HFF-Myc (cell line): ENCODE results near the gene ZNF579.
A peak's percentile ranks its signal among the peaks of the same experiment; 100 is the strongest.

Source experiments
- DNase-seq: peaks from one replicate; pipeline ENCODE4 v3.0.0-alpha.2; 2011; ENCODE audit warnings: low read depth; ENCODE audit errors: extremely low read depth
- H3K4me3 ChIP-seq: replicated peaks from 2 replicates; pipeline ENCODE4 v1.5.1; 2011; ENCODE audit warnings: low read depth, mild to moderate bottlenecking, control low read depth, low read length
- TF ChIP-seq, protein P1 (sequence below): IDR thresholded peaks from 2 replicates; pipeline ENCODE4 v1.5.1; 2012; ENCODE audit warnings: mild to moderate bottlenecking, low read depth, low read length, control low read depth; ENCODE audit errors: missing control alignments

Gene ZNF579

DNA sequence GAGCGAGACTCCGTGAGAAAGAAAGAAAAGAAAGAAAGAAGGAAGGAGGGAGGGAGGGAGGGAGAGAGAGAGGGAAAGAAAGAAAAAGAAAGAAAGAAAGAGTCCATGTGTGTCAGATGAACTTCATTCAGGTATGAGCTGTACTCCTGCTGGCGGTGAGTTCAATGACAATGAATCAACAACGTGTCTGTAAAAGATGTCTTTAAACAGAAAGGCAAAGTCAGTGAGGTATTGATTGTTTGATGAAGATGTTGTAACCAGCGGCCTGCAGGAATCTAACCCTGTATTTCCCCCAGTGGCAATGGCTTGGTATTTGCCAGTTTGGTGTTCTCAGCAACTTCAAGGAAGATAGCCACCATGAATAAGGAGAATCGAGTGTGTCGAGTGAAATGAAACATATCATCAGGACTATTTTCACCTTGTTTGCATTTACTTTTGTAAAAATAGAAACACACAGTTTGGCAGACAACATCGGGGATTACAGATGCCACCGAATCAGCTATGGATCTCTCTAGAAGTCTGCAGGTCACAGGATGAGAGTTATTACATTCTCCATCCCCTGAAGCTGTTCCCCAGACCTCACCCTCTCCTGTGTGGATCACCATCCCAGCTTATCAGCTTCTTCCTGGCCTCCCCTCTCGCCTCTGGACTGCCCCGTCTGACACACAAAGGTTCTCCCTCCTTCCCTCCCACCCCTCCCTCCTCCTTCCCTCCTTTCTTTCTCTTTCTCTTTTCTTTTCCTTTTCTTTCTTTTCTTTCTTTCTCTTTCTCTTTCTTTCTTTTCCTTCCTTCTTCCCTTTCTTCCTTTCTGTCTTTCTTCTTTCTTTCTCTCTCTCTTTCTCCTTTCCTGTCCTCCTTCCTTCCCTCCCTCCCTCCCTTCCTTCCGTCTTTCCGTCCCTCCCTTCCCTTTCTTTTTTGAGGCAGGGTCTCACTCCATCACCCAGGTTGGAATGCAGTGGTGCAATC, 27.1 kb downstream of the ZNF579 start:
- no peak for DNase-seq

DNA sequence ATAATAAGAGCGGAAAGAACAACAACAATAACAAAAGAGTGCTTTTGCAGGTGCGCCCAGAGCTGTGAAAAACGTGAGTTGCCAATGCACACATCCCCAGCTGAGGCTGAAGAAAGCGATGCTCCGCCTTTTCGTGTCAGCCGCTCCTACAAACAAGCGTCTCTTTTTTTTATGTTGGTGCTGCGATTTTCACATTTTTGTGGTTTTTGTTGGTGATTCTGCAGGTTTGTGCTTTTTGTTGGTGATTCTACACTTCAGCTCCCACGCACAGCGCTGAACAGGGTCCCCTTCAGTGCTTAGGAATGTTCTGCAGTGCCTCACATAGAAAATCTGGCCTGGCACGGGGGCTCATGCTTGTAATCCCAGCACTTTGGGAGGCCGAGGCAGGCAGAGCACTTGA, 28.0 kb downstream of the ZNF579 start:
- no peak for DNase-seq
- no peak overlapping the region for H3K4me3 ChIP-seq

More for the DNA sequence above, 27.1 kb downstream of the ZNF579 start:
- no peak overlapping the region for H3K4me3 ChIP-seq
- TF ChIP-seq, protein P1, sequence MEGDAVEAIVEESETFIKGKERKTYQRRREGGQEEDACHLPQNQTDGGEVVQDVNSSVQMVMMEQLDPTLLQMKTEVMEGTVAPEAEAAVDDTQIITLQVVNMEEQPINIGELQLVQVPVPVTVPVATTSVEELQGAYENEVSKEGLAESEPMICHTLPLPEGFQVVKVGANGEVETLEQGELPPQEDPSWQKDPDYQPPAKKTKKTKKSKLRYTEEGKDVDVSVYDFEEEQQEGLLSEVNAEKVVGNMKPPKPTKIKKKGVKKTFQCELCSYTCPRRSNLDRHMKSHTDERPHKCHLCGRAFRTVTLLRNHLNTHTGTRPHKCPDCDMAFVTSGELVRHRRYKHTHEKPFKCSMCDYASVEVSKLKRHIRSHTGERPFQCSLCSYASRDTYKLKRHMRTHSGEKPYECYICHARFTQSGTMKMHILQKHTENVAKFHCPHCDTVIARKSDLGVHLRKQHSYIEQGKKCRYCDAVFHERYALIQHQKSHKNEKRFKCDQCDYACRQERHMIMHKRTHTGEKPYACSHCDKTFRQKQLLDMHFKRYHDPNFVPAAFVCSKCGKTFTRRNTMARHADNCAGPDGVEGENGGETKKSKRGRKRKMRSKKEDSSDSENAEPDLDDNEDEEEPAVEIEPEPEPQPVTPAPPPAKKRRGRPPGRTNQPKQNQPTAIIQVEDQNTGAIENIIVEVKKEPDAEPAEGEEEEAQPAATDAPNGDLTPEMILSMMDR, result no peak

DNA sequence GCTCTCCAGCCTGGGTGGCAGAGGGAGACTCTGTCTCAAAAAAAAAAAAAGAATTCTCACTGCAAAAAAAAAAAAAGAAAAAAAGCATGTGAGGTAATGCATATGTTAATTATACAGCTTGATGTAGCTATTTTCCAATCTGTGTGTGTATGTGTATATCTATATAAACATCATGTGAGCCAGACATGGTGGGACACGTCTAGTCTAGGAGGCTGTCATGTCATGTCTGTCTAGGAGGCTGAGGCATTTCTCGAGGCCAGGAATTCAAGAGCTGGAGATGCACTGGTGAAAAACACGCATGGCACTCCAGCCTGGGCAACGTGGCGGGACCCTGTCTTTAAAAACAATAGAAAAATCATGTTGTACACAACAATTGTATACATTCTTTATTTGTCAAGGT, 28.4 kb downstream of the ZNF579 start:
- no peak for DNase-seq

More for the DNA sequence above, 28.0 kb downstream of the ZNF579 start:
- TF ChIP-seq, protein P1, result no peak

GRCh38 chr19:55550321-55550650, 30.4 kb downstream of the ZNF579 start:
- H3K4me3 ChIP-seq, result peak overlapping the region; percentile 23; the same call in 1 of the 2 replicates
- no peak for DNase-seq
- TF ChIP-seq, protein P1, result no peak

More for the DNA sequence above, 28.4 kb downstream of the ZNF579 start:
- H3K4me3 ChIP-seq, result no peak overlapping the region
- TF ChIP-seq, protein P1, result no peak

DNA sequence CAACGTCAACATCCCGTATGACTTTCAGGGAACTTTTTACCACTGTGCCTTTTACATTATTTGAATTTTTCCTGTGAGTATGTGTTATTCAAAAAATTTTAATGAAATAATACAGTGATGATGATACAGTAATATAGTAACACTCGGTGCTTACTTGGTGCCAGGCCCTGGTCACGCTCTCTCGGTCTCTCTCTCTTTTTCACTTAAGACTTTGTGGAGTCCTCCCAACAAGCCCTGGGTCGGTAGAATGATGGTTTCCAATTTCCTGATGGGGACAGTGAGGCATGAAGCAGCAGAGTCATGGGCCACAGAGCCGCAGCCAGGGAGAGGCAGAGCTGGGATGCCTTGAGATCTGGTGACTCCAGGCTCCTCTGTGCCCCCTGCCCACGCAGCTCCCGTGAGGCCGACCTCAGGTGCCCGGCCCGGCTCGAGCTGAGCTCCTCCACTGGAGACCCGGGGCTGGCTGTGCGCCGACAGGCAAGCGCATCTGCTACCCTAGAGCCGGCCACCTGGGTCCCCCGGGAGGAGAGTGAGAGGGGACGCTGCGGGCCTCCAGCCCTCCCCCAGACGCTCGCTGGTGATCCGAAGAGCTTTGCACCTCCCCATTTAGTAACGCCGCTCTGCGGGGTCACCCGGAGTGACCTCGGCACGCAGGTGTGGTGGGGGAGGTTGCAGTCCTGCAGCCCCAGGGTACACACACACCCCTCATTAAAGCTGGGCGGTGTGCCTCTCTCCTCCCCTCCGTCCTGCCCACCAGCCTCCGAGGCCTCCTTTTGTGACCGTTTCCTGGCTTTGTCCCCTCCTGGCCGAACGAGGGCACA, 30.9 kb downstream of the ZNF579 start:
- TF ChIP-seq, protein P1, result no peak
- DNase-seq, result no peak
- peak overlapping the region; percentile 23 for H3K4me3 ChIP-seq

DNA sequence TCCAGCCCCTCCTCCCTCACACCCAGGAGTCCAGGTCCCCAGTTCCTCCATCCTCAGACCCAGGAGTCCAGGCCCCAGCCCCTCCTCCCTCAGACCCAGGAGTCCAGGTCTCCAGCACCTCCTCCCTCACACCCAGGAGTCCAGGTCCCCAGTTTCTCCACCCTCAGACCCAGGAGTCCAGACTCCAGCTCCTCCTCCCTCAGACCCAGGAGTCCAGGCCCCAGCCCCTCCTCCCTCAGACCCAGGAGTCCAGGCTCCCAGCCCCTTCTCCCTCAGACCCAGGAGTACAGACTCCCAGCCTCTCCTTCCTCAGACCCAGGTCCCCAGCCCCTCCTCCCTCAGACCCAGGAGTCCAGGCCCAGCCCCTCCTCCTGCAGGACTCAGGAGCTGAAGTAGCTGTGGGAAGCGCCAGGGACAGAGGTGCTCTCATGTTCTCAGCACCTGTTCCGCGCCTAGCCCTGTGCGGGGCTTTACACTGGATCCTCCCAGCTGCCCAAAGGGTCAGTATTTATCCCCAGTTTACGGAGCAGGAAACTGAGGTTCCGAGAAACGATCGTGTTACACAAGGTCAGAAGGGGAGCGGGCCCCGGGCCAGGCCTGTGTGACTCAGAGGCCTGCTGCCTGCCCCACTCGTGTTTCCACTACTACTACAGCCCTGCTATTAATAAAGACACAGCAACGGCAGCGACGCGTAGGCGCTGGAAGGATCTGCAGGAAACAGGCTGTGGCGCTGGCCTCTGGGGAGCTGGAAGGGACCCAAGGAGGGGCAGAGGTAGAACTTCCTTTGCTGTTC, 33.6 kb downstream of the ZNF579 start:
- TF ChIP-seq, protein P1, result no peak
- no peak for DNase-seq
- H3K4me3 ChIP-seq, result no peak overlapping the region
